AG04450 (cell line): ENCODE measurements around the gene CERT1. TPM values are rescaled to one million over a fixed set of nuclear protein-coding genes. Genes with fewer than 3 reads are reported as not detected.

Experiments used
- CTCF ChIA-PET: fragments of 300-600, 350-600 bp; formaldehyde crosslinking; extraction: SDS; loops from one replicate; lab custom pipeline; 2022; ENCODE audit warnings: antibody characterized with exemption, inconsistent platforms; lab: Charles Lee
- POLR2A ChIA-PET: fragments of 350-600 bp; formaldehyde crosslinking; extraction: SDS; loops from one replicate; lab custom pipeline; 2021; ENCODE audit warnings: antibody characterized with exemption, inconsistent platforms; lab: Yijun Ruan, JAX
- DNase-seq: peaks from one replicate; pipeline ENCODE4 v3.0.0-alpha.2; 2011; ENCODE audit warnings: low read depth, low spot score
- H3K27ac ChIP-seq: one replicate; pipeline ENCODE4 v1.5.1; 2012; ENCODE audit warnings: low read depth, low read length, control low read depth
- H3K27me3 ChIP-seq: one replicate; pipeline ENCODE4 v1.6.0; 2012; ENCODE audit warnings: low read length; ENCODE audit not compliant: control insufficient read depth, insufficient read depth
- H3K4me3 ChIP-seq: 2 replicates; pipeline ENCODE4 v1.5.1; 2011; ENCODE audit warnings: mild to moderate bottlenecking, low read depth, low read length, control low read depth
- H3K9me3 ChIP-seq: 2 replicates; pipeline ENCODE4 v1.5.1; 2012; ENCODE audit warnings: low read length; ENCODE audit not compliant: control insufficient read depth, insufficient read depth
- polyA plus RNA-seq: library from polyadenylated mRNA; depleted of rRNA; stranded (reverse); fragments of >200 nt; gene quantifications from 2 replicates; pipeline ENCODE4 v1.2.3, GENCODE V29; 2011
- TF ChIP-seq, protein P1 (sequence below): IDR thresholded peaks from 2 replicates; pipeline ENCODE4 v1.5.1; 2011; ENCODE audit warnings: low read depth, low read length, control low read depth, inconsistent platforms

CERT1 gene
- polyA plus RNA-seq, 1 experiment: 17.1 TPM

DNA sequence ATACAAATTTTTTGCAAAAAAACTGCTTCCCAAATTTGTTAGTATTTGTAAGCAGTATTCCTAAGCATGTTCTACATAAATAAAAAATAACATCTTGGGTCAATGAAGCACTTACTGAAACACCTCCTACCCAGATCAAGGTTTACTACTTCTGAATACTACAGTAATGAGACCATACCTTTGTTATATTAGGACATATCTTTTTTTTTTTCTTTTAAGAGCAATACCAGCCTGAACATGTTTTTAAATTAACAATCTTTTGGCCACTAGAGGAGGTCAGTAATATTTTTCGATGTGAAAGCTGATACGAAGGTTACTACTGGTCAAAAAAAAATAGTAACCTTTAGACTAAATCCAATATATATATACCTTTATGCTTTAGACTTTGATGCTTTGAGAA is 72.7 kb downstream of the CERT1 start:
- no peaks in the 10 kb centered on the region for H3K9me3 ChIP-seq
- POLR2A ChIA-PET: no interaction called here
- TF ChIP-seq, protein P1, sequence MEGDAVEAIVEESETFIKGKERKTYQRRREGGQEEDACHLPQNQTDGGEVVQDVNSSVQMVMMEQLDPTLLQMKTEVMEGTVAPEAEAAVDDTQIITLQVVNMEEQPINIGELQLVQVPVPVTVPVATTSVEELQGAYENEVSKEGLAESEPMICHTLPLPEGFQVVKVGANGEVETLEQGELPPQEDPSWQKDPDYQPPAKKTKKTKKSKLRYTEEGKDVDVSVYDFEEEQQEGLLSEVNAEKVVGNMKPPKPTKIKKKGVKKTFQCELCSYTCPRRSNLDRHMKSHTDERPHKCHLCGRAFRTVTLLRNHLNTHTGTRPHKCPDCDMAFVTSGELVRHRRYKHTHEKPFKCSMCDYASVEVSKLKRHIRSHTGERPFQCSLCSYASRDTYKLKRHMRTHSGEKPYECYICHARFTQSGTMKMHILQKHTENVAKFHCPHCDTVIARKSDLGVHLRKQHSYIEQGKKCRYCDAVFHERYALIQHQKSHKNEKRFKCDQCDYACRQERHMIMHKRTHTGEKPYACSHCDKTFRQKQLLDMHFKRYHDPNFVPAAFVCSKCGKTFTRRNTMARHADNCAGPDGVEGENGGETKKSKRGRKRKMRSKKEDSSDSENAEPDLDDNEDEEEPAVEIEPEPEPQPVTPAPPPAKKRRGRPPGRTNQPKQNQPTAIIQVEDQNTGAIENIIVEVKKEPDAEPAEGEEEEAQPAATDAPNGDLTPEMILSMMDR: 0 out of 2 replicates have a peak, but pooled peaks have one; percentile 3
- no peak overlapping the region for H3K4me3 ChIP-seq
- CTCF ChIA-PET: interaction anchor here (0.5 kb wide), 1 partner anchor 239 kb away, joined by 3 read pairs; no protein-coding TSS in a partner anchor
- H3K27ac ChIP-seq: no peak overlapping the region
- no peak for DNase-seq
- H3K27me3 ChIP-seq: no peaks in the 10 kb centered on the region

DNA sequence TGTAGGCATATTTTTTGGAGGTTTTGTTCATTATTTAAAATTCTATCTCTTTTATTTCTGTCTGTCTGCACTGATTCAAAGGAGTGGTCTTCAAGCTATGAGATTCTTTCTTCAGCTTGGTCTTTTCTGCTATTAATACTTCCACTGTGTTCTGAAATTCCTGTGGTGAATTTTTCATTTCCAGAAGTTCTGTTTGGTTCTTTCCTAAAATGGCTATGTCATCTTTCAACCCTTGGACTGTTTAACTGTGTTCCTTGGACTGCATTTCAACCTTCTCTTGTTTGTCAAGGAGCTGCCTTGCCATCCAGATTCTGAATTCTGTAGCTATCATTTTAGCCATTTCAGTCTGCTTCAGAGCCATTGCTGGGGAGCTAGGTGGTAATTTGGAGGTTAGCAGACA is 76.3 kb downstream of the CERT1 start:
- DNase-seq: no peak
- TF ChIP-seq, protein P1: no peak
- POLR2A ChIA-PET: no interaction called here
- Histone ChIP-seq H3K27ac (no peak overlapping the region), H3K27me3 (no peaks in the 10 kb centered on the region), H3K9me3 (peaks cover 3% of the 10 kb centered on the region), H3K4me3 (no peak overlapping the region)
- CTCF ChIA-PET: interaction anchor here (0.6 to 1.4 kb wide), 3 partner anchors 14 to 740 kb away, joined by 3 to 4 read pairs (median 4); no protein-coding TSS in a partner anchor

DNA sequence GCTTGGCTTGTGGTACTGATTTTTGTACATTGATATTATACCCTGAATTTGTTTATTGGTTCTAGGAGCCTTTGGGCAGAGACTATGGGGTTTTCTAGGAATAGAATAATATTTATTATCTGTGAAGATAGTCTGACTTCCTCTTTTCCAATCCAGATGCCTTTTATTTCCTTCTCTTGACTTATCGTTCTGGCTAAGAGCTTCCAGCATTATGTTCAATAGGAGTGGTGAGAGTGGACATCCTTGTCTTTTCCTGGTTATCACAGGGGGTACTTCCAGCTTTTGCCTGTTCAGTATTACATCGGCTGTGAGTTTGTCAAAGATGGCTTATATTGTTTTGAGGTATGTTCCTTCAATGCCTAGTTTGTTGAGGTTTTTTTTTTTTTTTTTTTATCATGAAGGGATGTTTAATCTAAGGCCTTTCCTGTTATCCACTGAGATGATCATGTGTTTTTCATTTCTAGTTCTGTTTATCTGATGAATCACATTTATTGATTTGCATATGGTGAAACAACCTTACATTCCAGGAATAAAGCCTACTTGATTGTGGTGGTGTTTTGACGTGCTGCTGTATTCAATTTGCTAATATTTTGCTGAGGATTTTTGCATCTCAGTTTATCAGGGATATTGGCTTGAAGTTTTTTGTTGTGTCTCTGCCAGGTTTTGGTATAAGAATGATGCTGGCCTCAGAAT is 77.5 kb downstream of the CERT1 start:
- TF ChIP-seq, protein P1: no peak
- Histone ChIP-seq H3K27ac (no peak overlapping the region), H3K27me3 (no peaks in the 10 kb centered on the region), H3K9me3 (peaks cover 3% of the 10 kb centered on the region), H3K4me3 (no peak overlapping the region)
- CTCF ChIA-PET: interaction anchor here (0.7 to 1.4 kb wide), 2 partner anchors 23 to 741 kb away, joined by 4 to 5 read pairs; no protein-coding TSS in a partner anchor
- POLR2A ChIA-PET: no interaction called here
- DNase-seq: no peak

DNA sequence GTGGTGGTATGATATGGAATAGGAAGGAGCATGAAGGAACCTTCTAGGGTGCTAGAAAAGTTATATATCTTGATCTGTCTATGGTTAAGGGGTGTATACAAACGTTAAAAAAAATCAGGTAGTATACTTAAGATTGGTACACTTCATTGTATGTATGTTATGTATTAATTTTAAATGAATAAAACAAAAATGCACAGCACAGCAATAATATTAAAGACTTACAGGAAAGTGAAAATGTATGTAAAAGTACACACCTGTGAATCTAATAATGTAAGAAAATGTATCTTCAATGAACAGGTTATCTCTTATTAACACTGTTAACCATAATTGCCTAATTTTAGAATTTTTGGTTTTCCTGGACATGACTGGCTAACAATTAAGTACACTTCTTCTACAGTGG is 97.2 kb downstream of the CERT1 start:
- ChIA-PET POLR2A (no interaction called here), CTCF (no interaction called here)
- H3K9me3 ChIP-seq: no peaks in the 10 kb centered on the region
- DNase-seq: no peak
- TF ChIP-seq, protein P1: no peak
- H3K4me3 ChIP-seq: no peak overlapping the region
- H3K27me3 ChIP-seq: no peaks in the 10 kb centered on the region
- H3K27ac ChIP-seq: no peak overlapping the region
